Breast epithelium (tissue), 3 donors: ENCODE data around the gene TMCC1.

Source experiments
- POLR2AphosphoS5 ChIP-seq, 3 donors: sonication (generic); formaldehyde crosslinking; IDR thresholded peaks; one replicate each; pipeline ENCODE4 v1.6.1; 2017; ENCODE audit warnings: antibody characterized with exemption in 3 of 3
- TF ChIP-seq, protein P1 (sequence below), 3 donors: fragments of 450-650 bp; IDR thresholded peaks; one replicate each; pipeline ENCODE4 v1.5.1; 2016 to 2017; ENCODE audit warnings: antibody characterized with exemption in 3 of 3, mild to moderate bottlenecking in 3 of 3, moderate library complexity in 3 of 3

- TF ChIP-seq, protein P1, sequence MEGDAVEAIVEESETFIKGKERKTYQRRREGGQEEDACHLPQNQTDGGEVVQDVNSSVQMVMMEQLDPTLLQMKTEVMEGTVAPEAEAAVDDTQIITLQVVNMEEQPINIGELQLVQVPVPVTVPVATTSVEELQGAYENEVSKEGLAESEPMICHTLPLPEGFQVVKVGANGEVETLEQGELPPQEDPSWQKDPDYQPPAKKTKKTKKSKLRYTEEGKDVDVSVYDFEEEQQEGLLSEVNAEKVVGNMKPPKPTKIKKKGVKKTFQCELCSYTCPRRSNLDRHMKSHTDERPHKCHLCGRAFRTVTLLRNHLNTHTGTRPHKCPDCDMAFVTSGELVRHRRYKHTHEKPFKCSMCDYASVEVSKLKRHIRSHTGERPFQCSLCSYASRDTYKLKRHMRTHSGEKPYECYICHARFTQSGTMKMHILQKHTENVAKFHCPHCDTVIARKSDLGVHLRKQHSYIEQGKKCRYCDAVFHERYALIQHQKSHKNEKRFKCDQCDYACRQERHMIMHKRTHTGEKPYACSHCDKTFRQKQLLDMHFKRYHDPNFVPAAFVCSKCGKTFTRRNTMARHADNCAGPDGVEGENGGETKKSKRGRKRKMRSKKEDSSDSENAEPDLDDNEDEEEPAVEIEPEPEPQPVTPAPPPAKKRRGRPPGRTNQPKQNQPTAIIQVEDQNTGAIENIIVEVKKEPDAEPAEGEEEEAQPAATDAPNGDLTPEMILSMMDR (IDR thresholded peaks at IDR 0.05) = no peak
- TF ChIP-seq POLR2AphosphoS5 (IDR thresholded peaks at IDR 0.05) = no peak
These were observed 283.2 kb downstream of the TMCC1 start for GRCh38 chr3:129610276-129610675.
